ENCODE measurements around the gene OTULINL. TPM values are rescaled to one million over a fixed set of nuclear protein-coding genes. Genes with fewer than 3 reads are reported as not detected.

Gene OTULINL
- total RNA-seq, 1 donor from 2014 or later, result 1.8 TPM

- H3K4me3 ChIP-seq (ENCODE audit: low read depth, low read length), result no peak overlapping the region
- DNase-seq (ENCODE audit: low read depth), result no peak
- no peak for TF ChIP-seq CTCF (conservative IDR thresholded peaks at IDR 0.05; ENCODE audit: low read depth, low read length)
Measured at GRCh38 chr5:14568333-14568732, 13.3 kb upstream of the OTULINL start.

- H3K4me3 ChIP-seq (ENCODE audit: low read depth, low read length), result no peak overlapping the region
- no peak for DNase-seq (ENCODE audit: low read depth)
Measured at GRCh38 chr5:14569948-14570691, 11.5 kb upstream of the OTULINL start.

GRCh38 chr5:14571901-14572300 lies 9.7 kb upstream of the OTULINL start:
- TF ChIP-seq CTCF (conservative IDR thresholded peaks at IDR 0.05; ENCODE audit: low read depth, low read length), result no peak
- no peak for DNase-seq (ENCODE audit: low read depth)
- H3K4me3 ChIP-seq (ENCODE audit: low read depth, low read length), result no peak overlapping the region

More at GRCh38 chr5:14569948-14570691, 11.5 kb upstream of the OTULINL start:
- no peak for TF ChIP-seq CTCF (conservative IDR thresholded peaks at IDR 0.05; ENCODE audit: low read depth, low read length)

- DNase-seq (ENCODE audit: low read depth), result no peak
- H3K4me3 ChIP-seq (ENCODE audit: low read depth, low read length), result no peak overlapping the region
- no peak for TF ChIP-seq CTCF (conservative IDR thresholded peaks at IDR 0.05; ENCODE audit: low read depth, low read length)
Measured at GRCh38 chr5:14572385-14572784, 9.2 kb upstream of the OTULINL start.

- no peak for TF ChIP-seq CTCF (conservative IDR thresholded peaks at IDR 0.05; ENCODE audit: low read depth, low read length)
- H3K4me3 ChIP-seq (ENCODE audit: low read depth, low read length), result no peak overlapping the region
- DNase-seq (ENCODE audit: low read depth), result no peak
Measured at GRCh38 chr5:14572836-14573235, 8.8 kb upstream of the OTULINL start.

- no peak for TF ChIP-seq CTCF (conservative IDR thresholded peaks at IDR 0.05; ENCODE audit: low read depth, low read length)
- no peak for DNase-seq (ENCODE audit: low read depth)
- H3K4me3 ChIP-seq (ENCODE audit: low read depth, low read length), result no peak overlapping the region
Measured at GRCh38 chr5:14574096-14574495, 7.5 kb upstream of the OTULINL start.
